Brain pericyte (primary cell): ENCODE results near the gene APOL1.
A peak's percentile ranks its signal among the peaks of the same experiment; 100 is the strongest.
"Not testable (repeated sequence)": the region's sequence is repeated elsewhere in the genome, so short reads cannot be mapped to it uniquely, and the experiment has no call there.

Source experiments
- DNase-seq: peaks from one replicate; pipeline ENCODE4 v3.0.0-alpha.2; 2012; ENCODE audit warnings: low read depth, low spot score

Gene APOL1, protein sequence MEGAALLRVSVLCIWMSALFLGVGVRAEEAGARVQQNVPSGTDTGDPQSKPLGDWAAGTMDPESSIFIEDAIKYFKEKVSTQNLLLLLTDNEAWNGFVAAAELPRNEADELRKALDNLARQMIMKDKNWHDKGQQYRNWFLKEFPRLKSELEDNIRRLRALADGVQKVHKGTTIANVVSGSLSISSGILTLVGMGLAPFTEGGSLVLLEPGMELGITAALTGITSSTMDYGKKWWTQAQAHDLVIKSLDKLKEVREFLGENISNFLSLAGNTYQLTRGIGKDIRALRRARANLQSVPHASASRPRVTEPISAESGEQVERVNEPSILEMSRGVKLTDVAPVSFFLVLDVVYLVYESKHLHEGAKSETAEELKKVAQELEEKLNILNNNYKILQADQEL

DNA sequence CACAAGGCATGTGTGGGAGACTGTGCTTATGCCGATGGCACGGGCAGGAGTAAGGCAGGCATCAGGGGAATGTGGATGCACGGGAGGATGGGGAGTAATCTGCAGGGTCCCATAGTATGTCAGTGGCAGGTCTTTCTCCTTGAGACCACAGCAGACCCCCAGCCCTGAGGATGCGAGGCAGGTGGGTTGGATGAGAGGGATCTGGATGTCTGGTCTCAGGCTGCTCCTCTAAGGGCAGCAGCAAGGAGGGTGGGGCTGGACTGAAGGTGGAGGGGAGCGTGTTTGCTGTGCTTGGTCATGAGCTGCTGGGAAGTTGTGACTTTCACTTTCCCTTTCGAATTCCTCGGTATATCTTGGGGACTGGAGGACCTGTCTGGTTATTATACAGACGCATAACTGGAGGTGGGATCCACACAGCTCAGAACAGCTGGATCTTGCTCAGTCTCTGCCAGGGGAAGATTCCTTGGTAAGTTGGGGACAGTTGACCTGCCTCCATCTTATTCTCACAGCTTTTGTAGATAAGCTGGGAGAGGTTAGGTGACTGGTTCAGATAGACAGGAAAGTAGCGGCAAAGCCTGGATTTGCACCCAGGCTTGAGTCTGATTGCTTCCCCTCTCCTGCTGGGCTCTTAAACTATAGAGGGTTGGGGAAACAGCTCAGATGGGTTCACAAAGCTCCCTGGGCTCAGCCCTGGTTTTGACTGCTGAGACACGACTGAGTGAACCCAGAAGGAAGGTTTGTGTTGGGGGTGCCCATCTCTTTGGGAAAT is at the start of gene APOL1:
Gene APOL1, plus strand, starts transcription at position 380 of the 769 bp plus-strand sequence. CDS start 1,823 bp downstream, outside the sequence.
- no peak for DNase-seq

- not testable (repeated sequence) for DNase-seq
These were observed 49.5 kb upstream of the APOL1 start for GRCh38 chr22:36203441-36203840.

GRCh38 chr22:36204001-36204631 is 48.8 kb upstream of the APOL1 start:
- DNase-seq, result no peak

DNA sequence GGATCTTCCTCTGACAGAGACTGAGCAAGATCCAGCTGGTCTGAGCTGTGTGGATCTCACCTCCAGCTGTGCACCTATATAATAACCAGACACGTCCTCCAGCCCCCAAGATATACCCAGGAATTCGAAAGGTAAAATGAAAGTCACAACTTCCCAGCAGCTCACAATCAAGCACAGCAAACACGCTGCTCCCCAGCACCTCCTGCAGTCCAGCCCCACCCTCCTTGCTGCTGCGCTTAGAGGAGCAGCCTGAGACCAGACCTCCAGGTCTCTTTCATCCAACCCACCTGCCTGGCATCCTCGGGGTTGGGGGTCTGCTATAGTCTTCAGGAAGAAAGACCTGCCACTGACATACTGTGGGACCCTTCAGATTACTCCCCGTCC is 48.3 kb upstream of the APOL1 start:
- no peak for DNase-seq

GRCh38 chr22:36205573-36205972 is 47.4 kb upstream of the APOL1 start:
- DNase-seq, result not testable (repeated sequence)

- DNase-seq, result no peak
These were observed 46.7 kb upstream of the APOL1 start for GRCh38 chr22:36206255-36206654.

DNA sequence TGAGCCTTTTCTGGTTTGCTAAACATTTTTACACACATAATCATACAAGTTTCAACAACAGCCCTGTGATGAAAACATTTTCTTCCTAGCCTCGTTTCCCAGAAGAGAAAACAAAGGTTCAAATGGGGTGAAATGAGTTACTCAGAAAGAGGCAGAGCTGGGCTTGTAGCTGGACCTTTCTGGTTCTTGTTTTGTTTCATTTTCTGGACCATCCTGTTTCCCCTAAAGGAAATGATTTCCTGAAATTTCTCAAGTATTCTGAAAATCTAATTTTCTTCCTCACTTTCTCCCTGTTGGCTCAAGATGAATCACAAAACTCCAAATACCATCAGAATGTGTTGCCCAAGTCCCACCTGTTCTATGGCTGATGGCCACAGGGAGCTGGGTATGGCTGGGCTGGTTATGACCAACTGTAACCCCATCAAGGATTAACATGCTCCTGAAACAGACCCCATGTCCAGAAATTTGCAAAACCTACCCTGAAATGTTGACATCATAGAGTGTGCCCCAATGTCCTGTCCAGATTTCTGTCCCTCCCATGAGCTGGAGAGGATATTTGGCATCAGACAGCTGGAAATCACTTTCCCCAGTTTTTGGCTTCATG is 44.7 kb upstream of the APOL1 start:
- DNase-seq, result no peak

DNA sequence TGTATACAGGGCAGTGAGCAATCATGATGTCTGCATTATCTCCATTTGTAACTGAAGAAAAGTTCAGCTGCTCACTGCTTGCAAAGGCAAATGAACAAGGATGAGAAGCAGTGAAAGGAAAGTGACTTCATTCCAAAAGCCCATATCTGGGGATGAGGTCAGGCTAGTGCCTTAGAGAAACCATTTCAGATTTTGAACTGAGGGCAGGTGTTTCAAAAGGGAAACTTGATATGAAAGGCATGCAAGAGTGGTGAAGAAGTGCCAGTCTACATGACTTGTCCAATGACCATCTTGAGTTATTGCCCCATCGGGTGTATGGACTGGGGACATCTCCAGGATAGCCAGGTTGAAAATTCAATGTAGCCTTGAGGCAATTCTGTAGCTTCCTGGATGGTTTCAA is 44.0 kb upstream of the APOL1 start:
- no peak for DNase-seq

DNA sequence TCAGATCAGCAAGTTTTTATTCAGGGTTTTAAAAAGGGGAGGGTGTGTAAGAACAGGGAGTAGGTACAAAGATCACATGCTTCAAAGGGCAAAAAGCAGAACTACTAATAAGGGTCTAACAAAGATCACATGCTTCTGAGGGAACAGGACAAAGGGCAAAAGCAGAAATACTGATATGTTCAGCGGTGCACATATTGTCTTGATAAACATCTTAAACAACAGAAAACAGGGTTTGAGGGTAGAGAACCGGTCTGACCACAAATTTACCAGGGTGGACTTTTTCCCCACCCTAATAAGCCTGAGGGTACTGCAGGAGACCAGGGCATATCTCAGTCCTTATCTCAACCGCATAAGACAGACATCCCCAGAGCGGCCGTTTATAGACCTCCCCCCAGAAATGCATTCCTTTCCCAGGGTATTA is 43.4 kb upstream of the APOL1 start:
- DNase-seq, result not testable (repeated sequence)

- no peak for DNase-seq
These were observed 42.7 kb upstream of the APOL1 start for GRCh38 chr22:36210224-36210623.

DNA sequence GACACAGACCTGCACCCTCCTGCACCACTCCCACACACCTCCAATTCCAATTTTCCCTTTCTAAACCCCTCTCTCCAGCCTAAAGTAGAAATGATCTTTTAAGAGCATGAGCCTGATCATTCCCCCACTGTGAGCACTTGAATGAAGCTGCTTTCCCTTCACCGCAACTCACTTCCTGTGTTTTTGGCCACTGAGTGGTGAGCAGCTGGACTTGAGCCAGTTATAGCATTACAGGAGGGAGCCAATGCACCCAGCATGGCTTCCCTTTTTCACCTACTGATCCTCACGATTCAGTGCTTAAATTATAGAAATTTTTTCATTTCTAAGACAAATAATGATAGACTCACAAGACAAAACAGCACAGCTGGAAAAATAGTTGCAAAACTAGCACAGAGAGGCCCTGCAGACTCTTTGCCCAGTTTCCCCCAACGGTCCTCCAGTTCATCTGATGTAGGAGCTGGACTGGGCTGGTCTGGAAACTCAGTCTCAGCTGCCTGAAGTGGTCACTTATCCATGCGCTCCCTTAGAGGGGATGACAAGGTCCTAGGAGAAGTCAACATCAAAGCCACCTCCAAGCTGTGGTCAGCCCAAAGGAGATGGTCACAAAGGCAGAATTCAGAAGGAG is 41.6 kb upstream of the APOL1 start:
- DNase-seq, result peak; percentile 80

- no peak for DNase-seq
These were observed 40.0 kb upstream of the APOL1 start for GRCh38 chr22:36212901-36213300.

DNA sequence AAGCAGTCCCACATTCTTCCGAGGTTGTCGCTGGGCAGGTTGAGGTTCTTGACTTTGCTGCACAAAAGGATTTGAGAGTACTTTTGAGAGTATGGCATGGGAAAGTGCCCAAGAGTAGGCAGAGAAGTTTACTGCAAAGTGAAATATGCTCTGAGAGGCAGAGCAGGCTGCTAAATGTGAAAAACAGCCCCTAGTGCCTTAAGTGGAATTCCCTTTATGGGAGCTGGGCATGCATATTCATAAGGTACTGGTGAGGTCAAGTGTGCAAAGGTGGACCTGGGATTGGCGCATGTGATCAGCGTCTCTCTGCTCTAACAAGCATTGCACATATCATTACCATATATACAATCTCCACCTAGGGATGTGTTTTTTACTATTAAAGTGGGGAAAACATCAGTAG is 39.3 kb upstream of the APOL1 start:
- DNase-seq, result no peak

GRCh38 chr22:36215981-36216380 is 37.0 kb upstream of the APOL1 start:
- no peak for DNase-seq

DNA sequence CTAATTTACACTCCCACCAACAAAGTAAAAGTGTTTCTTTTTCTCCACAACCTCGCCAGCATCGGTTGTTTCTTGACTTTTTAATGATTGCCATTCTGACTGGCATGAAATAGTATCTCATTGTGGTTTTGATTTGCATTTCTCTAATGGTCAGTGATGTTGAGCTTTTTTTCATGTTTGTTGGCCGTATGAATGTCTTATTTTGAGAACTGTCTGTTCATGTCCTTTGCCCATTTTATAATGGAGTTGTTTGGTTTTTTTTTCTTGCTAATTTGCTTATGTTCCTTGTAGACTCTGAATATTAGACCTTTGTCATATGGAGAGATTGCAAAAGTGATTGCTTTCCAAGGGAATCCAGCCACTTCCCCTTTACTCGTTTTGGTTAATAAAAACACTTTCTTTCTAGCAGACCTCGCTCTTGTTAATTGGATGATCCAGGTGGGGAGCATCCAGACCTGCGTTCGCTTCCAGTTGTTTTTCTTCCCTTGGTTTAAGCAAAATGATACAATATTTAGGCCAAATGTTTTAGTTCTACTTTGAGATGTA is 34.2 kb upstream of the APOL1 start:
- no peak for DNase-seq

DNA sequence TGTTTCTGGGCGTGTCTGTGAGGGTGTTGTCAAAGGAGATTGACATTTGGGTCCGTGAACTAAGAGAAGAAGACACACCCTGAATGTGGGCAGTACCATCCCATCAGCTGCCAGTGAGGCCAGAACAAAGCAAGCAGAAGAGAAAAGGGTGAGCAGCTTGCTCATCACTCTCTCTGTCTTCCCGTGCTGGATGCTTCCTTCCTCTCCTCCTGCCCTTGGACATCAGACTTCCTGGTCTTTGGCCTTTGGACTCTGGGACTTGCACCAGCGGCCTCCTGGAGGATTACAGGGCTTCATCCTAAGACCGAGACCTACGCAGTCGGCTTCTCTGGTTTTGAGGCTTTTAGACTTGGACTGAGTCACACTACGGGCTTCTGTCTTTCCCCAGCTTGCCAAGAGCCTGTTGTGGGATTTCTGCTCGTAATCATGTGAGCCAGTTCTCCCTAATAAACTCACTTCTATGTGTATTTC is 32.4 kb upstream of the APOL1 start:
- no peak for DNase-seq

DNA sequence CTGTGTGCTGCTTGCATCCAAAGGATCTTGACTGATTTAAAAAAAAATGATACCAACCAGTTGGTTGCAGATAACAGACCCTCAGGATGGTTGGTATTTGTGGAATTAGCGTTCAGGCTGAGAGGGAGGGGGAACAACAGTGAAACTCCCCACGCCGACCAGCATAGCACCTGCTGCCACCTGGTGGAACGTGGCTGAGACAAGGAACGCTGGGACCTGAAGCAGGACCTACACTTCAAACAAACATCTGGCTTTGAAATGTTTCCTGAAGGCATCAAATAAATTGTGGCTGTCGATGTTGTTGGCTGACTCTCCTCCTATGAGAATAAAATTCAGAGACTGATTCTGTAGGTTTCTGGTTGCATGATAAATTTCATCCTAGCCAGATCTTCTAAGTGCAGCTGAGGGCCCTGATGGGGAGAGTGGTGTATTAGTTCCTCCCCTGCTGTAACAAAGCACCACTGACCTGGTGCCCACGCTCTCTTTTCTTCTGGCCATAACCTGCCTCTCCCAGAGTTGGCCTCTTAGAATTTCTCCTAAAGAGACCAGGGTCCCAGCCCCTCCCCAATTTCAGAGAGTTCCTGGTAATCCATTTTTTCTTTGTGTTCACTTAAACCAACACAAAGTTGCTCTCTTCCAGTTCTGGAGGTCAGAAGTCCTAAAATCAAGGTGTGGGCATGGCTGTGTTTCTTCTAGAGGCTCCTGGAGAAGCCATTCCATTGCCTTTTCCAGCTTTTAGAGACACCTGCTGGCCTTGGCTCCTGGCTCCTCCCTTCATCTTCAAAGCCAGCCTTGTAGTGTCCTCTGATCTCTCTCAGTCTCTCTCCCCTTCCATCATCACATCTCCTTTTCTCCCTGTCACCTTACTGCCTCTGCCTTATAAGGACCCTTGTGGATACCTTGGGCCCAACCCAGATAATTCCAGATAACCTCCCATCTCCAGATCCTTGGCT is 30.9 kb upstream of the APOL1 start:
- no peak for DNase-seq

DNA sequence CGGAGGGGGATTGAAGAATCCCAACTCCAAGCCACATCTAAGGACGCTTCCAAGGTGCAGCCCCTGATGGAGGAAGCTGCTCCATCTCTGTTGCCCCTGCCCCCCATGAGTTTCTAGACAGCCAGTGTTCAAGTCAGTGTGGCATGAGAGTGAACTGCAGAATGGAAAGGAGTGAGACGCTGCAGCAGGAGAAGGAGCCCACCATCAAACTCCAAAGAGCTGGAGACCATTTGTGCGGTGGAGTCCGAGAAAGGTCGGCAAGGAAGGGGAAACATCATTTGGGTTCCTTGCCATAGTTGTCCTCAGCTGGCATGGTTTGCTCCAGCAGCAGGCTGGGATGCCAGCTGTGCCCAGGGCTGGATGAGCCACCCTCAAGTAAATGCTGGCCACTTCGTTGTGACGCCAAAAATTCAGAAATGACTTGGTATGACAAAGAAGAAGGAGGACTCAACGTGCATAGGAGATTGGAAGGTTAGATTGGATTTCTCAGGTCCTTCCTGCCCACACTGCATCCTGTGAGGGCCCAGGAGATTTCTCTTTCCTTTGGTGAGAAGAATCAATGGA is 30.0 kb upstream of the APOL1 start:
- no peak for DNase-seq

GRCh38 chr22:36223504-36223903 is 29.4 kb upstream of the APOL1 start:
- DNase-seq, result no peak

GRCh38 chr22:36224245-36224644 is 28.7 kb upstream of the APOL1 start:
- no peak for DNase-seq
